GM13977 (cell line): ENCODE data around the gene FBXO9.

Experiments used
- DNase-seq: peaks from one replicate; pipeline ENCODE4 v3.0.0; 2012; ENCODE audit warnings: low spot score
- in situ Hi-C: fragments of 300-500 bp; cut with MboI; formaldehyde crosslinking; loops from one replicate; pipeline ENCODE4 v1.12.0; 2022; ENCODE audit warnings: low sequenced_read_pairs, low pct_unique_long_range_greater_than_20kb, mixed read lengths, inconsistent platforms; ENCODE audit not compliant: unreplicated experiment
- TF ChIP-seq, protein P1 (sequence below): IDR thresholded peaks from 2 replicates; pipeline ENCODE4 v1.5.1; 2012; ENCODE audit warnings: mild to moderate bottlenecking, control low read depth; ENCODE audit not compliant: insufficient read depth; ENCODE audit errors: extremely low read depth, missing control alignments

Gene FBXO9

GRCh38 chr6:53035549-53036213, 29.5 kb upstream of the FBXO9 start:
- in situ Hi-C loops: no loop called here
- TF ChIP-seq, protein P1, sequence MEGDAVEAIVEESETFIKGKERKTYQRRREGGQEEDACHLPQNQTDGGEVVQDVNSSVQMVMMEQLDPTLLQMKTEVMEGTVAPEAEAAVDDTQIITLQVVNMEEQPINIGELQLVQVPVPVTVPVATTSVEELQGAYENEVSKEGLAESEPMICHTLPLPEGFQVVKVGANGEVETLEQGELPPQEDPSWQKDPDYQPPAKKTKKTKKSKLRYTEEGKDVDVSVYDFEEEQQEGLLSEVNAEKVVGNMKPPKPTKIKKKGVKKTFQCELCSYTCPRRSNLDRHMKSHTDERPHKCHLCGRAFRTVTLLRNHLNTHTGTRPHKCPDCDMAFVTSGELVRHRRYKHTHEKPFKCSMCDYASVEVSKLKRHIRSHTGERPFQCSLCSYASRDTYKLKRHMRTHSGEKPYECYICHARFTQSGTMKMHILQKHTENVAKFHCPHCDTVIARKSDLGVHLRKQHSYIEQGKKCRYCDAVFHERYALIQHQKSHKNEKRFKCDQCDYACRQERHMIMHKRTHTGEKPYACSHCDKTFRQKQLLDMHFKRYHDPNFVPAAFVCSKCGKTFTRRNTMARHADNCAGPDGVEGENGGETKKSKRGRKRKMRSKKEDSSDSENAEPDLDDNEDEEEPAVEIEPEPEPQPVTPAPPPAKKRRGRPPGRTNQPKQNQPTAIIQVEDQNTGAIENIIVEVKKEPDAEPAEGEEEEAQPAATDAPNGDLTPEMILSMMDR: no peak
- DNase-seq: no peak

DNA sequence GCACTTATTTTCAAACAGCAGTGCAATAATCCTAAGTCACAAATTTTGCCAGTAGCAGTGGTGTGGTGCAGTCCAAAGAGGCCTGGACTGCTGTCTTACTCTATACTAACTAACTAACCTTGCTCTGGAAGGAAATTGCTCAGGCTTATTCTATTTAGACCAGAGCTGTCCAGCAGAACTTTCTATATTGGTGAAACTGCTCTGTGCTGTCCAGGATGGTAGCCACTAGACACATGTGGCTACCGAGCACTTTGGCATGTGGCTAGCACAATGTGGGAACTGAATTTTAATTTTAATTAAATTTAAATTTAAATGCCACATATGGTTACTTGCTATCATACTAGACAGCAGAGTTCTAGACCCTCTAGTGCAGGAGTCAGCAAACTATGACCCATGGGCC, 27.1 kb upstream of the FBXO9 start:
- in situ Hi-C loops: no loop called here
- no peak for DNase-seq
- TF ChIP-seq, protein P1: no peak

DNA sequence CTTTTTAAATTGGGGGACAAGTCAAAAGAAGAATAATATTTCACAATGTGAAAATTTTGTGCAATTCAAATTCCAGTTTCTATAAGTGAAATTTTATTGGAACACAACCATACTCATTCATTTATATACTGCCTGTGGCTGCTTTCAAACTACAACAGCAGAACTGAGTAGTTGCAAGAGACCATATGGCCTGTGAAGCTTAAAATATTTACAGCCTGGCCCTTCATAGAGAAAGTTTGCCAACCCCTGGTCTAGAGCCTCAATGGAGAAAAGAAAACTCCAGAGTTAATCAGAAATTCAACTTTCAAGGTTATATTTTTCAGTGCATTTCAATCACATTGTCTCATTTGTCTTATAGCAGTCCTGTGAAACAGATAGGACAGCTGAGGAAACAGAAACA, 26.6 kb upstream of the FBXO9 start:
- TF ChIP-seq, protein P1: no peak

GRCh38 chr6:53041356-53041755, 23.8 kb upstream of the FBXO9 start:
- DNase-seq: no peak
- in situ Hi-C loops: no loop called here
- TF ChIP-seq, protein P1: no peak

More for the DNA sequence above, 26.6 kb upstream of the FBXO9 start:
- in situ Hi-C loops: no loop called here
- DNase-seq: no peak

DNA sequence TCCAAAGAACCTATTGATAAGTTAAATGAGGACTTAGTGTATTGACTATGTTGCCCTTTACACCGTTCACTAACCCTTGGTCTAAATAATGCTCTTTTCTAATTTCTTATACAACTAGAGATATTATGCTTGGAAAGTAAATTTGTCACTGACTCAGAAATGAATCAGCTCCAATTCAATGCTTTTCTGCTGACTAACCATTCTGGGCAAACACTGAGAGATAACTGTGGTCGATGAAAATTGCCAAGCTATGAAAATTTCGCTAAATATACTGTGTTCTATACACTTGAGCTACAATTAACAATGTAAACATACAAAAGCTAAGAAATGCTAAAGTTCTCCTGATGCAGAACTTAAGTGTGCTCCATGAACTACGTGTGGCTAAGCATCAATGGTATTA, 23.1 kb upstream of the FBXO9 start:
- in situ Hi-C loops: no loop called here

DNA sequence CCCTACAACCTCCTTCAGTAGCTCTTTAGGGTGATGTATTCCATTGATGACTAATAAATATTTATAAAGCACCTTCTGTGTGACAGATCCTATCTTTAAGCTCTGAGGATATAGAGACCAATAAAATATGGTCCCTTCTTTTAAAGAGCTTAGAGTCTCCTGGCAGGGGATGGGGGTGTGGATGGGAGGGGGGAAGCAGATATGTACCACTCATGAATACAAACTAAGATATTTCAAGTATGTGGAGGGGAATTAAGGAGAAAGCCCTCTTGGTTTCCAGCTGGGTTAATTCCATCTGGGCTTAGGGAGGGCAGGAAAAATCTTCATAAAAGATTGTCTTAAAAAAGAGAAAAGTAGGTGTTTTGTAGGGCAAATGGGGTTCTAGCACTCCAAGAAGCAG, 21.6 kb upstream of the FBXO9 start:
- no peak for DNase-seq
- in situ Hi-C loops: no loop called here
- TF ChIP-seq, protein P1: no peak

More for the DNA sequence above, 23.1 kb upstream of the FBXO9 start:
- no peak for DNase-seq
- TF ChIP-seq, protein P1: no peak
